SK-N-SH (cell line): Measurements from ENCODE around the gene DLGAP3. TPM values are rescaled to one million over a fixed set of nuclear protein-coding genes. Genes with fewer than 3 reads are reported as not detected.

Source experiments
- CTCF ChIA-PET: fragments of 300-600, 350-600 bp; formaldehyde crosslinking; extraction: SDS; loops from one replicate; lab custom pipeline; 2021; lab: Yijun Ruan, JAX
- POLR2A ChIA-PET: fragments of 350-600 bp; sonication (Branson Sonifier 250); formaldehyde crosslinking; extraction: SDS; loops from one replicate; lab custom pipeline; 2020; ENCODE audit warnings: antibody characterized with exemption, inconsistent platforms; lab: Yijun Ruan, JAX
- DNase-seq: peaks from one replicate; pipeline ENCODE4 v3.0.0; 2012
- H2AFZ ChIP-seq: fragments of 200-600 bp; sonication (generic); 2 replicates; pipeline ENCODE4 v1.8.1; 2016; ENCODE audit warnings: antibody characterized with exemption, mild to moderate bottlenecking, low read depth
- H3F3A ChIP-seq: fragments of 200-600 bp; sonication (generic); replicated peaks from 2 replicates; pipeline ENCODE3; 2016; ENCODE audit warnings: antibody characterized with exemption, mild to moderate bottlenecking; ENCODE audit not compliant: insufficient read depth
- H3K27ac ChIP-seq, 2 experiments: fragments of 200-500 bp in 1 of 2; fragments of 200-600 bp in 1 of 2; sonication (Bioruptor generic) in 1 of 2; sonication (generic), shearing (Covaris generic) in 1 of 2; 2 replicates each; pipeline versions ENCODE4 v1.5.1 to v1.6.1; 2014 to 2016; ENCODE audit warnings: low read depth in 2 of 2, inconsistent platforms in 1 of 2, low read length in 1 of 2, mild to moderate bottlenecking in 1 of 2, mixed read lengths in 1 of 2
- H3K27me3 ChIP-seq: fragments of 200-600 bp; sonication (generic), shearing (Covaris generic); 2 replicates; pipeline ENCODE4 v1.6.1; 2016; ENCODE audit warnings: mixed run types; ENCODE audit not compliant: insufficient read depth
- H3K36me3 ChIP-seq, 2 experiments: fragments of 200-500 bp in 1 of 2; fragments of 200-600 bp in 1 of 2; sonication (Bioruptor generic) in 1 of 2; sonication (generic) in 1 of 2; replicated peaks in 1 of 2; 2 replicates each; pipeline versions ENCODE3 to v1.5.1; 2014 to 2016; ENCODE audit warnings: low read length in 1 of 2, mild to moderate bottlenecking in 1 of 2; ENCODE audit not compliant: insufficient read depth in 2 of 2, control insufficient read depth in 1 of 2
- H3K4me1 ChIP-seq, 2 experiments: fragments of 200-500 bp in 1 of 2; fragments of 200-600 bp in 1 of 2; sonication (Bioruptor generic) in 1 of 2; sonication (generic), shearing (Covaris generic) in 1 of 2; 2 replicates each; pipeline versions ENCODE4 v1.5.1 to v1.6.1; 2014 to 2016; ENCODE audit warnings: low read depth in 1 of 2, low read length in 1 of 2, mixed run types in 1 of 2; ENCODE audit not compliant: insufficient read depth in 2 of 2, control insufficient read depth in 1 of 2
- H3K4me2 ChIP-seq: fragments of 200-600 bp; sonication (generic), shearing (Covaris generic); 2 replicates; pipeline ENCODE4 v1.6.1; 2017; ENCODE audit warnings: mixed run types
- H3K4me3 ChIP-seq, 2 experiments: fragments of 200-500 bp in 1 of 2; fragments of 200-600 bp in 1 of 2; sonication (Bioruptor generic) in 1 of 2; sonication (generic), shearing (Covaris generic) in 1 of 2; 2 replicates each; pipeline versions ENCODE4 v1.5.1 to v1.8.1; 2014 to 2016; ENCODE audit warnings: low read depth in 2 of 2, inconsistent platforms in 1 of 2, low read length in 1 of 2, mild to moderate bottlenecking in 1 of 2, mixed read lengths in 1 of 2, moderate library complexity in 1 of 2
- H3K79me2 ChIP-seq: fragments of 200-600 bp; sonication (generic); 2 replicates; pipeline ENCODE4 v1.8.1; 2017; ENCODE audit warnings: mild to moderate bottlenecking; ENCODE audit not compliant: insufficient read depth
- H3K9ac ChIP-seq: fragments of 200-600 bp; sonication (generic); 2 replicates; pipeline ENCODE4 v1.6.1; 2017; ENCODE audit warnings: mixed run types
- H3K9me2 ChIP-seq: fragments of 200-600 bp; sonication (generic); 2 replicates; pipeline ENCODE4 v1.6.1; 2017; ENCODE audit warnings: mixed run types
- H3K9me3 ChIP-seq: fragments of 200-600 bp; sonication (generic); 2 replicates; pipeline ENCODE4 v1.6.1; 2017; ENCODE audit warnings: mixed run types, mild to moderate bottlenecking, moderate library complexity
- H4K20me1 ChIP-seq: fragments of 200-600 bp; sonication (generic); 2 replicates; pipeline ENCODE4 v1.6.1; 2017; ENCODE audit warnings: mild to moderate bottlenecking, mixed run types; ENCODE audit not compliant: insufficient read depth
- CHD2 ChIP-seq: fragments of 150-350 bp; IDR thresholded peaks from 2 replicates; pipeline ENCODE4 v1.6.1; 2018; ENCODE audit warnings: low read length; ENCODE audit not compliant: partially characterized antibody
- FOXM1 ChIP-seq: IDR thresholded peaks from 2 replicates; pipeline ENCODE4 v1.4.0; 2012; ENCODE audit warnings: low read depth, mild to moderate bottlenecking
- GATA2 ChIP-seq: sonication (generic); formaldehyde crosslinking; IDR thresholded peaks from 2 replicates; pipeline ENCODE4 v1.5.0; 2020; ENCODE audit warnings: mild to moderate bottlenecking, missing genetic modification reagents
- MAX ChIP-seq: IDR thresholded peaks from 2 replicates; pipeline ENCODE4 v1.4.0; 2012; ENCODE audit warnings: low read depth
- MEF2A ChIP-seq: IDR thresholded peaks from 2 replicates; pipeline ENCODE4 v1.4.0; 2012; ENCODE audit warnings: low read depth, borderline replicate concordance
- NFIC ChIP-seq: IDR thresholded peaks from 2 replicates; pipeline ENCODE4 v1.4.0; 2012; ENCODE audit warnings: borderline replicate concordance
- REST ChIP-seq: IDR thresholded peaks from 2 replicates; pipeline ENCODE4 v1.6.1; 2012; ENCODE audit warnings: mild to moderate bottlenecking, low read depth, low read length, moderate library complexity
- SMC3 ChIP-seq: IDR thresholded peaks from 2 replicates; pipeline ENCODE4 v1.6.1; 2012; ENCODE audit warnings: low read depth, low read length, improper control_type of control experiment
- TAF1 ChIP-seq: IDR thresholded peaks from 2 replicates; pipeline ENCODE4 v1.6.1; 2012; ENCODE audit warnings: low read depth, mild to moderate bottlenecking, low read length, moderate library complexity, borderline replicate concordance
- TEAD4 ChIP-seq: IDR thresholded peaks from 2 replicates; pipeline ENCODE4 v1.4.0; 2012; ENCODE audit warnings: mild to moderate bottlenecking, borderline replicate concordance; ENCODE audit not compliant: insufficient read depth
- USF2 ChIP-seq: fragments of 150-350 bp; IDR thresholded peaks from 2 replicates; pipeline ENCODE4 v1.6.1; 2017; ENCODE audit warnings: antibody characterized with exemption, low read length, low read depth, borderline replicate concordance
- YY1 ChIP-seq: IDR thresholded peaks from 2 replicates; pipeline ENCODE4 v1.4.0; 2012; ENCODE audit warnings: low read depth, mild to moderate bottlenecking
- WGBS: methylation state at CpG from one replicate; pipeline ENCODE4 v1.1.6; 2017; ENCODE audit warnings: low lambda C conversion rate; 5-methylcytosine and 5-hydroxymethylcytosine counted together
- polyA plus RNA-seq, 3 experiments: library from polyadenylated mRNA; depleted of rRNA; stranded (reverse); fragments of >200 nt; gene quantifications; 2 replicates each; pipeline ENCODE4 v1.2.3, GENCODE V29; 2012
- TF ChIP-seq, protein P1 (sequence below): fragments of 200-600 bp; sonication (generic); IDR thresholded peaks from 2 replicates; pipeline ENCODE4 v1.6.1; 2017; ENCODE audit warnings: antibody characterized with exemption, mild to moderate bottlenecking, moderate library complexity
- TF ChIP-seq, protein P2 (sequence below): IDR thresholded peaks from 2 replicates; pipeline ENCODE4 v1.4.0; 2012; ENCODE audit warnings: low read depth, borderline replicate concordance
- TF ChIP-seq, protein P3 (sequence below): fragments of 150-350 bp; IDR thresholded peaks from 2 replicates; pipeline ENCODE4 v1.6.1; 2016; ENCODE audit warnings: mild to moderate bottlenecking, low read depth, low read length

DLGAP3 gene
- polyA plus RNA-seq, 1 of the 3 experiments (the other 2 are of a cell fraction) = 0.15 TPM

GRCh38 chr1:34906756-34907155, 22.7 kb downstream of the DLGAP3 start:
- POLR2A ChIA-PET = no interaction called here
- no peak overlapping the region for H3K4me2 ChIP-seq
- CTCF ChIA-PET = interaction anchor here (0.6 to 1.1 kb wide), 4 partner anchors 9 to 111 kb away, joined by 3 read pairs; partner anchors contain the start of genes DLGAP3 and SMIM12
- H3K27me3 ChIP-seq = no peaks in the 10 kb centered on the region
- H3K9me3 ChIP-seq = no peaks in the 10 kb centered on the region
- H3K4me1 ChIP-seq = peaks cover 0 to 3% of the 10 kb centered on the region in 2 experiments; a peak in 1 of 4 replicates
- 42% methylated on average over 4 of the region's 4 CpGs for WGBS
- no peaks in the 10 kb centered on the region for H4K20me1 ChIP-seq
- no peaks in the 10 kb centered on the region for H3K79me2 ChIP-seq
- H3F3A ChIP-seq = no peaks in the 10 kb centered on the region
- H3K27ac ChIP-seq = no peak overlapping the region
- H3K9ac ChIP-seq = no peak overlapping the region
- H3K4me3 ChIP-seq = no peak overlapping the region
- H3K36me3 ChIP-seq = no peaks in the 10 kb centered on the region
- no peak for TF ChIP-seq MEF2A
- TF ChIP-seq NFIC = no peak
- TF ChIP-seq YY1 = no peak
- no peak for TF ChIP-seq FOXM1
- no peak for TF ChIP-seq GATA2 (CRISPR knock-in tag)
- TF ChIP-seq SMC3 = no peak
- no peak for TF ChIP-seq MAX
- TF ChIP-seq, protein P1, sequence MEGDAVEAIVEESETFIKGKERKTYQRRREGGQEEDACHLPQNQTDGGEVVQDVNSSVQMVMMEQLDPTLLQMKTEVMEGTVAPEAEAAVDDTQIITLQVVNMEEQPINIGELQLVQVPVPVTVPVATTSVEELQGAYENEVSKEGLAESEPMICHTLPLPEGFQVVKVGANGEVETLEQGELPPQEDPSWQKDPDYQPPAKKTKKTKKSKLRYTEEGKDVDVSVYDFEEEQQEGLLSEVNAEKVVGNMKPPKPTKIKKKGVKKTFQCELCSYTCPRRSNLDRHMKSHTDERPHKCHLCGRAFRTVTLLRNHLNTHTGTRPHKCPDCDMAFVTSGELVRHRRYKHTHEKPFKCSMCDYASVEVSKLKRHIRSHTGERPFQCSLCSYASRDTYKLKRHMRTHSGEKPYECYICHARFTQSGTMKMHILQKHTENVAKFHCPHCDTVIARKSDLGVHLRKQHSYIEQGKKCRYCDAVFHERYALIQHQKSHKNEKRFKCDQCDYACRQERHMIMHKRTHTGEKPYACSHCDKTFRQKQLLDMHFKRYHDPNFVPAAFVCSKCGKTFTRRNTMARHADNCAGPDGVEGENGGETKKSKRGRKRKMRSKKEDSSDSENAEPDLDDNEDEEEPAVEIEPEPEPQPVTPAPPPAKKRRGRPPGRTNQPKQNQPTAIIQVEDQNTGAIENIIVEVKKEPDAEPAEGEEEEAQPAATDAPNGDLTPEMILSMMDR = no peak
- TF ChIP-seq TEAD4 = no peak
- no peak for TF ChIP-seq CHD2
- H2AFZ ChIP-seq = no peak overlapping the region
- H3K9me2 ChIP-seq = no peaks in the 10 kb centered on the region
- DNase-seq = no peak

- no peak overlapping the region for H3K4me2 ChIP-seq
- no peak overlapping the region for H3K9ac ChIP-seq
- WGBS = 52% methylated on average over 1 of the region's 1 CpG
- H3K9me3 ChIP-seq = no peaks in the 10 kb centered on the region
- no peaks in the 10 kb centered on the region for H3K27me3 ChIP-seq
- H3K4me3 ChIP-seq = no peak overlapping the region
- no peaks in the 10 kb centered on the region for H3K36me3 ChIP-seq
- H3K9me2 ChIP-seq = no peaks in the 10 kb centered on the region
- H4K20me1 ChIP-seq = no peaks in the 10 kb centered on the region
- ChIA-PET CTCF (interaction anchor here (1.1 kb wide), 1 partner anchor 9 kb away, joined by 3 read pairs; no protein-coding TSS in a partner anchor), POLR2A (no interaction called here)
- no peaks in the 10 kb centered on the region for H3K79me2 ChIP-seq
- peaks cover 0 to 3% of the 10 kb centered on the region in 2 experiments; a peak in 1 of 4 replicates for H3K4me1 ChIP-seq
- H2AFZ ChIP-seq = no peak overlapping the region
- no peak for DNase-seq
- H3K27ac ChIP-seq = no peak overlapping the region
- no peaks in the 10 kb centered on the region for H3F3A ChIP-seq
- TF ChIP-seq GATA2 (CRISPR knock-in tag) (no peak), SMC3 (no peak), MEF2A (no peak), TAF1 (no peak), REST (no peak), YY1 (no peak), NFIC (no peak), USF2 (no peak)
- TF ChIP-seq, protein P2, sequence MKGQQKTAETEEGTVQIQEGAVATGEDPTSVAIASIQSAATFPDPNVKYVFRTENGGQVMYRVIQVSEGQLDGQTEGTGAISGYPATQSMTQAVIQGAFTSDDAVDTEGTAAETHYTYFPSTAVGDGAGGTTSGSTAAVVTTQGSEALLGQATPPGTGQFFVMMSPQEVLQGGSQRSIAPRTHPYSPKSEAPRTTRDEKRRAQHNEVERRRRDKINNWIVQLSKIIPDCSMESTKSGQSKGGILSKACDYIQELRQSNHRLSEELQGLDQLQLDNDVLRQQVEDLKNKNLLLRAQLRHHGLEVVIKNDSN = no peak
- TF ChIP-seq, protein P3, sequence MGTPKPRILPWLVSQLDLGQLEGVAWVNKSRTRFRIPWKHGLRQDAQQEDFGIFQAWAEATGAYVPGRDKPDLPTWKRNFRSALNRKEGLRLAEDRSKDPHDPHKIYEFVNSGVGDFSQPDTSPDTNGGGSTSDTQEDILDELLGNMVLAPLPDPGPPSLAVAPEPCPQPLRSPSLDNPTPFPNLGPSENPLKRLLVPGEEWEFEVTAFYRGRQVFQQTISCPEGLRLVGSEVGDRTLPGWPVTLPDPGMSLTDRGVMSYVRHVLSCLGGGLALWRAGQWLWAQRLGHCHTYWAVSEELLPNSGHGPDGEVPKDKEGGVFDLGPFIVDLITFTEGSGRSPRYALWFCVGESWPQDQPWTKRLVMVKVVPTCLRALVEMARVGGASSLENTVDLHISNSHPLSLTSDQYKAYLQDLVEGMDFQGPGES = no peak
These were observed 23.2 kb downstream of the DLGAP3 start for GRCh38 chr1:34906222-34906621.
